ENCODE measurements around the gene ABTB1.

Gene ABTB1

DNA sequence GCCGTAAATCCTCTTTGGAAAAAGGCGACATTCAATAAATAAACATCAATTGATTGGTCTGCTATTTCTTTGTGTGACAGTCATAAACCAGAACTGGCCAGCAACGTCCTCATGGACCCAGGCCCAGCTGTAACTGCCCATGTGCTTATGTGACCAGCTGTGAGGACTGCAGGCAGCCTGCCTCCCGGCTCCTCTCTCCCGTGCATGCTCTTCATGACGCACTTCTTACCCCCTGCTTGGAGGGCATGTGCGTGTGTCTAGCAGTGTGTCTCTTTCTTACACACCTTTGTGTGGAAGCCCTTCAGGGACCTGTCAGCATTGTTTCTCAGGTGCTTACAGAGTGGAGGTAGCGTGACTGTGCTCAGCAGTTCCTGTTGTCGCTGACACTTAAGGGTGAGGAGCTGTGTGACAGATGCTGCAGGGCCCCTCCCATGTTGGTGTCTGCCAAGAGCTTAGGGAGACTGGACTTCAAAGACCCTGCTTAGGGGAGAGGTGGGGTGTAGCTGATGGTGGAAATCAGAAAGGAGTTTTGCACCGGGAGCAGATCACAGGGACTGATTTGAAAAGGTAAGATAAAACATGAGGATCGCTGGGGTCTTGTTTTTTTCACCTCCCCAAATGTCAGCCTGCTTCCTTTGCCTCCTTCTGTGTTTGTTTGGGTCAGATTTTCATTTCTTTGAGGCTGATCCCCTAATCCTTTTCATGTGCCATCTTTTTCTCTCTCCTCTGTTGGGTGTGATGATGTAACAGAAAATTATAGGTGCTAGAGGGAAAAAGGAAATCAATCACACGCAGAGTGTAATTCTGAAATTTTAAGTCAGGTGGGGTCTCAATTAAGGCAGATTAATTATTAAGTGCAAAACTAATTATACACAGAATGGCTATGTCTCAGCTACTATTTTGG, 41.7 kb upstream of the ABTB1 start:
- no peaks in the 10 kb centered on the region for H4K20me1 ChIP-seq (ENCODE audit: insufficient read depth, low read length)
- no peak for DNase-seq
- no peak overlapping the region for H3K4me2 ChIP-seq (ENCODE audit: low read depth, low read length)
- no peak overlapping the region for H3K27ac ChIP-seq (ENCODE audit: low read length)
- no peak overlapping the region for H3K9ac ChIP-seq (ENCODE audit: low read length)
- no peaks in the 10 kb centered on the region for H3F3A ChIP-seq (ENCODE audit: insufficient read depth, low read length)
- H2AFZ ChIP-seq (ENCODE audit: low read length) = no peak overlapping the region
- no peaks in the 10 kb centered on the region for H3K9me2 ChIP-seq (replicated peaks; ENCODE audit: insufficient read depth, low read length)
- H3K79me2 ChIP-seq (ENCODE audit: low read length) = no peaks in the 10 kb centered on the region
- H3K36me3 ChIP-seq (replicated peaks; ENCODE audit: insufficient read depth, low read length) = no peaks in the 10 kb centered on the region
- peaks cover 24% of the 10 kb centered on the region for H3K27me3 ChIP-seq (replicated peaks; ENCODE audit: insufficient read depth, low read length)
- no peaks in the 10 kb centered on the region for H3K9me3 ChIP-seq (replicated peaks; ENCODE audit: insufficient read depth, low read length)
- H3K4me1 ChIP-seq (ENCODE audit: low read length) = no peaks in the 10 kb centered on the region
- no peak overlapping the region for H3K4me3 ChIP-seq (ENCODE audit: low read length)
- TF ChIP-seq, protein P1, sequence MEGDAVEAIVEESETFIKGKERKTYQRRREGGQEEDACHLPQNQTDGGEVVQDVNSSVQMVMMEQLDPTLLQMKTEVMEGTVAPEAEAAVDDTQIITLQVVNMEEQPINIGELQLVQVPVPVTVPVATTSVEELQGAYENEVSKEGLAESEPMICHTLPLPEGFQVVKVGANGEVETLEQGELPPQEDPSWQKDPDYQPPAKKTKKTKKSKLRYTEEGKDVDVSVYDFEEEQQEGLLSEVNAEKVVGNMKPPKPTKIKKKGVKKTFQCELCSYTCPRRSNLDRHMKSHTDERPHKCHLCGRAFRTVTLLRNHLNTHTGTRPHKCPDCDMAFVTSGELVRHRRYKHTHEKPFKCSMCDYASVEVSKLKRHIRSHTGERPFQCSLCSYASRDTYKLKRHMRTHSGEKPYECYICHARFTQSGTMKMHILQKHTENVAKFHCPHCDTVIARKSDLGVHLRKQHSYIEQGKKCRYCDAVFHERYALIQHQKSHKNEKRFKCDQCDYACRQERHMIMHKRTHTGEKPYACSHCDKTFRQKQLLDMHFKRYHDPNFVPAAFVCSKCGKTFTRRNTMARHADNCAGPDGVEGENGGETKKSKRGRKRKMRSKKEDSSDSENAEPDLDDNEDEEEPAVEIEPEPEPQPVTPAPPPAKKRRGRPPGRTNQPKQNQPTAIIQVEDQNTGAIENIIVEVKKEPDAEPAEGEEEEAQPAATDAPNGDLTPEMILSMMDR (IDR thresholded peaks at IDR 0.05; ENCODE audit: low read length) = no peak
- TF ChIP-seq EZH2 (optimal IDR thresholded peaks at IDR 0.05; ENCODE audit: low read depth, low read length) (no peak), EZH2phosphoT487 (IDR thresholded peaks at IDR 0.05; ENCODE audit: low read length) (no peak)

DNA sequence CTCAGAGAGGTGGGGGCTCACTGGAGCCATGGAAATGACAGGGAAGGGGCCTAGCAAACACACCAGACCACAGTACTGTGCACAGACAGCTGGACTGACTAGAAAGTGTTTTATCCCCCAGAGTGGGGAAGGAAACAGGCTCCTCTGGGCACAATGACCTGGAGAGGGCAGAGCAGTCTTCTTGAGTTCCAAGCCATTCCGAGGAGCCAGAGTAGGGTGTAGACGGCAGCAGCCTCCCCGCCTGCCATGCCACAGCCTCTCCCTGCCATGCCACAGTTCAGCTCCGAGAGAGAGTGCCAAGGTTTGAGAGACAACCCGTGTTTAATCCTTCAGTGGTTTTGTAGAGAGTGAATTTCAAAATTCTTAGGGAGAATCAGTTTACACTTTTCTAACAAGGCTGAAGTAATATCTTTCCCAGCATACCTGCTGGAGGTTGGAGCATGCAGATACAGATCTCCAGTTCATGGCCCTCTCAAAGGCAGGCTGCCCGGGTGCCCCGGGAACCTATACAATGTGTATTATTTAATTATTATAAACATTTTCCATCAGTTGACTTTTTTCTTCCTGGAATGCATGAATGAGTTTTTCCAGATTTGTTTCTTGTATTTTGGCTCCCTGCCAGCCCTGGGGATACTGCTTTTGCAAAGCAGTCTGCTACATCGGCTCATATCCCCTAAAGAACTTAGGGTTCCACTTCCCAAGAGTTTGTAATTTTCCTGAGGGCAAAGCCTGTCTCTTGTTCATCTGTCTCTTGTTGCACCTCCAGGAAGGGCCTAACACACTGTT, 40.5 kb upstream of the ABTB1 start:
- H3K4me2 ChIP-seq (ENCODE audit: low read depth, low read length) = no peak overlapping the region
- no peak overlapping the region for H2AFZ ChIP-seq (ENCODE audit: low read length)
- H3K9ac ChIP-seq (ENCODE audit: low read length) = no peak overlapping the region
- TF ChIP-seq EZH2 (optimal IDR thresholded peaks at IDR 0.05; ENCODE audit: low read depth, low read length) = no peak
- TF ChIP-seq, protein P1 (IDR thresholded peaks at IDR 0.05; ENCODE audit: low read length) = no peak
- TF ChIP-seq EZH2phosphoT487 (IDR thresholded peaks at IDR 0.05; ENCODE audit: low read length) = no peak
- H3K4me3 ChIP-seq (ENCODE audit: low read length) = no peak overlapping the region
- no peaks in the 10 kb centered on the region for H3K36me3 ChIP-seq (replicated peaks; ENCODE audit: insufficient read depth, low read length)
- no peak for DNase-seq
- no peaks in the 10 kb centered on the region for H3K9me2 ChIP-seq (replicated peaks; ENCODE audit: insufficient read depth, low read length)
- no peak overlapping the region for H3K27ac ChIP-seq (ENCODE audit: low read length)
- H3K9me3 ChIP-seq (replicated peaks; ENCODE audit: insufficient read depth, low read length) = no peaks in the 10 kb centered on the region
- no peaks in the 10 kb centered on the region for H3K4me1 ChIP-seq (ENCODE audit: low read length)
- no peaks in the 10 kb centered on the region for H3F3A ChIP-seq (ENCODE audit: insufficient read depth, low read length)
- no peaks in the 10 kb centered on the region for H4K20me1 ChIP-seq (ENCODE audit: insufficient read depth, low read length)
- H3K79me2 ChIP-seq (ENCODE audit: low read length) = no peaks in the 10 kb centered on the region
- H3K27me3 ChIP-seq (replicated peaks; ENCODE audit: insufficient read depth, low read length) = peaks cover 24% of the 10 kb centered on the region

DNA sequence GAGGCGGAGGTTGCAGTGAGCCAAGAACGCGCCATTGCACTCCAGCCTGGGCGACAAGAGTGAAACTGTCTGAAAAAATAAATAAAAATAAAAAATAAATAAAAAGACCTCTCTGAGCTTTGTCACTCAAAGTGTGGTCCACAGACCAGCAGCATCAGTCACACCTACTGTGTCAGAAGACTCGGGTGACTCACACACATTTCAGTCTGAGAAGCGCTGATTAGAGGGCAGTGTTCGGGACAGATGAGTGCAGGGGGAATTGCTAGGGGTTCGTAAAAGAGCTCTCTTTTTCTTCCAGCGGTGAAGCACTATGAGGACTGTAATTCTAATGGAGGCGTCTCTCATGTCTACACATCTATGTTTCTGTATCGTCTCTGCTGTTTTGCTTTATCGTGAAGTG, 38.1 kb upstream of the ABTB1 start:
- H3K4me1 ChIP-seq (ENCODE audit: low read length) = no peaks in the 10 kb centered on the region
- no peak overlapping the region for H3K4me2 ChIP-seq (ENCODE audit: low read depth, low read length)
- no peak overlapping the region for H3K27ac ChIP-seq (ENCODE audit: low read length)
- H4K20me1 ChIP-seq (ENCODE audit: insufficient read depth, low read length) = no peaks in the 10 kb centered on the region
- H3K79me2 ChIP-seq (ENCODE audit: low read length) = no peaks in the 10 kb centered on the region
- H3K9me3 ChIP-seq (replicated peaks; ENCODE audit: insufficient read depth, low read length) = no peaks in the 10 kb centered on the region
- no peak overlapping the region for H3K9ac ChIP-seq (ENCODE audit: low read length)
- TF ChIP-seq, protein P1 (IDR thresholded peaks at IDR 0.05; ENCODE audit: low read length) = no peak
- TF ChIP-seq EZH2 (optimal IDR thresholded peaks at IDR 0.05; ENCODE audit: low read depth, low read length) (no peak), EZH2phosphoT487 (IDR thresholded peaks at IDR 0.05; ENCODE audit: low read length) (no peak)
- no peak for DNase-seq
- no peaks in the 10 kb centered on the region for H3K36me3 ChIP-seq (replicated peaks; ENCODE audit: insufficient read depth, low read length)
- H3K9me2 ChIP-seq (replicated peaks; ENCODE audit: insufficient read depth, low read length) = no peaks in the 10 kb centered on the region
- H3K27me3 ChIP-seq (replicated peaks; ENCODE audit: insufficient read depth, low read length) = peaks cover 9% of the 10 kb centered on the region; the same call in 1 of the 2 replicates
- no peak overlapping the region for H3K4me3 ChIP-seq (ENCODE audit: low read length)
- H2AFZ ChIP-seq (ENCODE audit: low read length) = no peak overlapping the region
- no peaks in the 10 kb centered on the region for H3F3A ChIP-seq (ENCODE audit: insufficient read depth, low read length)
